HepG2 (cell line): Measurements from ENCODE around the gene SERPINF2. TPM values are rescaled to one million over a fixed set of nuclear protein-coding genes. Genes with fewer than 3 reads are reported as not detected.

Experiments used
- ARID2 ChIP-seq: sonication (generic); formaldehyde crosslinking; IDR thresholded peaks from 2 replicates; pipeline ENCODE4 v1.8.1; 2022; ENCODE audit warnings: mild to moderate bottlenecking, missing genetic modification reagents, borderline replicate concordance
- E2F5 ChIP-seq: sonication (generic); formaldehyde crosslinking; conservative IDR thresholded peaks from 2 replicates; pipeline ENCODE4 v1.4.0; 2020; ENCODE audit warnings: missing genetic modification reagents
- EZH2 ChIP-seq: conservative IDR thresholded peaks from 2 replicates; pipeline ENCODE4 v1.6.1; 2012; ENCODE audit warnings: mild to moderate bottlenecking, low read depth, low read length, moderate library complexity
- FOXP1 ChIP-seq, 2 experiments: fragments of 450-650 bp in 1 of 2; IDR thresholded peaks; 2 replicates each; pipeline ENCODE4 v1.6.1; 2017 to 2018; ENCODE audit warnings: antibody characterized with exemption in 1 of 2
- GTF3A ChIP-seq: sonication (generic); formaldehyde crosslinking; conservative IDR thresholded peaks from 2 replicates; pipeline ENCODE4 v1.4.0; 2020; ENCODE audit warnings: mild to moderate bottlenecking, missing genetic modification reagents
- HNRNPLL ChIP-seq: fragments of 200-400 bp; formaldehyde crosslinking; IDR thresholded peaks from 2 replicates; pipeline ENCODE4 v1.6.1; 2017; ENCODE audit warnings: mild to moderate bottlenecking, low read depth, low read length; ENCODE audit not compliant: poor library complexity, severe bottlenecking
- IKZF1 ChIP-seq: fragments of 450-650 bp; IDR thresholded peaks from 2 replicates; pipeline ENCODE4 v1.7.1; 2016
- IKZF4 ChIP-seq: sonication (generic); formaldehyde crosslinking; IDR thresholded peaks from 2 replicates; pipeline ENCODE4 v1.5.1; 2020; ENCODE audit warnings: borderline replicate concordance, mild to moderate bottlenecking, low read depth, missing genetic modification reagents; ENCODE audit errors: not compliant biosample characterization
- KMT2B ChIP-seq: IDR thresholded peaks from 2 replicates; pipeline ENCODE4 v1.6.1; 2016; ENCODE audit warnings: missing genetic modification reagents, missing compliant biosample characterization
- MIXL1 ChIP-seq: IDR thresholded peaks from 2 replicates; pipeline ENCODE4 v1.6.1; 2016
- NFE2L1 ChIP-seq: sonication (generic); formaldehyde crosslinking; IDR thresholded peaks from 2 replicates; pipeline ENCODE4 v1.4.0; 2020; ENCODE audit warnings: missing genetic modification reagents, mild to moderate bottlenecking, borderline replicate concordance
- POGK ChIP-seq: sonication (generic); formaldehyde crosslinking; conservative IDR thresholded peaks from 2 replicates; pipeline ENCODE4 v1.8.0; 2022; ENCODE audit warnings: mild to moderate bottlenecking, moderate library complexity, missing genetic modification reagents
- SYNCRIP ChIP-seq: fragments of 200-400 bp; formaldehyde crosslinking; IDR thresholded peaks from 2 replicates; pipeline ENCODE4 v1.6.1; 2018; ENCODE audit warnings: mild to moderate bottlenecking, low read depth, low read length; ENCODE audit not compliant: insufficient read depth
- TBX2 ChIP-seq: sonication (generic); formaldehyde crosslinking; IDR thresholded peaks from 2 replicates; pipeline ENCODE4 v1.5.0; 2020; ENCODE audit warnings: missing genetic modification reagents, mild to moderate bottlenecking, borderline replicate concordance
- TCF7 ChIP-seq: sonication (generic); IDR thresholded peaks from 2 replicates; pipeline ENCODE4 v1.6.1; 2016; ENCODE audit warnings: antibody characterized with exemption, low read depth
- TP53 ChIP-seq: sonication (generic); formaldehyde crosslinking; conservative IDR thresholded peaks from 2 replicates; pipeline ENCODE4 v1.4.0; 2020; ENCODE audit warnings: missing genetic modification reagents
- ZBTB8A ChIP-seq: sonication (generic); formaldehyde crosslinking; IDR thresholded peaks from 2 replicates; pipeline ENCODE4 v1.4.0; 2020; ENCODE audit warnings: mild to moderate bottlenecking, low read depth, missing genetic modification reagents, borderline replicate concordance
- ZFX ChIP-seq: sonication (generic); formaldehyde crosslinking; IDR thresholded peaks from 2 replicates; pipeline ENCODE4 v1.4.0; 2020; ENCODE audit warnings: mild to moderate bottlenecking, low read depth, missing genetic modification reagents, moderate library complexity
- ZIK1 ChIP-seq: sonication (generic); formaldehyde crosslinking; IDR thresholded peaks from 2 replicates; pipeline ENCODE4 v1.5.0; 2020; ENCODE audit warnings: mild to moderate bottlenecking, low read depth, missing genetic modification reagents, borderline replicate concordance
- ZNF138 ChIP-seq: sonication (generic); formaldehyde crosslinking; IDR thresholded peaks from 2 replicates; pipeline ENCODE4 v1.5.0; 2020; ENCODE audit warnings: mild to moderate bottlenecking, low read depth, missing genetic modification reagents
- ZNF296 ChIP-seq: sonication (generic); formaldehyde crosslinking; conservative IDR thresholded peaks from 2 replicates; pipeline ENCODE4 v1.5.0; 2020; ENCODE audit warnings: mild to moderate bottlenecking, missing genetic modification reagents
- ZNF3 ChIP-seq: IDR thresholded peaks from 2 replicates; pipeline ENCODE4 v1.7.0; 2017; ENCODE audit warnings: inconsistent platforms
- ZNF430 ChIP-seq: sonication (generic); formaldehyde crosslinking; IDR thresholded peaks from 2 replicates; pipeline ENCODE4 v1.9.0; 2021; ENCODE audit warnings: mild to moderate bottlenecking, missing genetic modification reagents
- ZNF446 ChIP-seq: sonication (generic); formaldehyde crosslinking; IDR thresholded peaks from 2 replicates; pipeline ENCODE4 v1.5.0; 2020; ENCODE audit warnings: mild to moderate bottlenecking, missing genetic modification reagents
- ZNF530 ChIP-seq: sonication (generic); formaldehyde crosslinking; IDR thresholded peaks from 2 replicates; pipeline ENCODE4 v1.5.0; 2020; ENCODE audit warnings: low read depth, mild to moderate bottlenecking, missing genetic modification reagents
- ZNF557 ChIP-seq: sonication (generic); formaldehyde crosslinking; IDR thresholded peaks from 2 replicates; pipeline ENCODE4 v1.4.0; 2020; ENCODE audit warnings: missing genetic modification reagents
- ZNF577 ChIP-seq: sonication (generic); formaldehyde crosslinking; IDR thresholded peaks from 2 replicates; pipeline ENCODE4 v1.4.0; 2020; ENCODE audit warnings: mild to moderate bottlenecking, low read depth, missing genetic modification reagents, borderline replicate concordance
- ZNF670 ChIP-seq: sonication (generic); formaldehyde crosslinking; IDR thresholded peaks from 2 replicates; pipeline ENCODE4 v1.8.0; 2022; ENCODE audit warnings: mild to moderate bottlenecking, missing genetic modification reagents, borderline replicate concordance
- ZNF7 ChIP-seq: IDR thresholded peaks from 2 replicates; pipeline ENCODE4 v1.6.1; 2016; ENCODE audit warnings: missing biosample characterization, missing genetic modification reagents
- polyA plus RNA-seq, 8 experiments: library from polyadenylated mRNA; depleted of rRNA in 3 of 8; stranded (reverse) in 7 of 8; unstranded in 1 of 8; fragments of >200 nt; fragmentation: Illumina TruSeq in 4 of 8; extraction: Trizol in 4 of 8; gene quantifications; 2 replicates each; pipeline versions ENCODE4 v1.2.1 to v1.2.3, GENCODE V29; 2011 to 2016; ENCODE audit warnings: low read depth in 4 of 8, missing spikeins in 1 of 8, mixed read lengths in 1 of 8; ENCODE audit not compliant: insufficient read depth in 1 of 8
- total RNA-seq, 5 experiments: library from RNA; depleted of rRNA; stranded (reverse); fragments of >200 nt; fragmentation: Illumina TruSeq; extraction: Trizol; gene quantifications; 2 replicates each; pipeline ENCODE4 v1.2.3, GENCODE V29; 2016; ENCODE audit warnings: low read depth in 1 of 5

Gene SERPINF2
- total and polyA plus RNA-seq, 2 of the 13 experiments (the other 11 are each of a cell fraction or from before 2014, with no cell fraction given), result 309 to 548 TPM

DNA sequence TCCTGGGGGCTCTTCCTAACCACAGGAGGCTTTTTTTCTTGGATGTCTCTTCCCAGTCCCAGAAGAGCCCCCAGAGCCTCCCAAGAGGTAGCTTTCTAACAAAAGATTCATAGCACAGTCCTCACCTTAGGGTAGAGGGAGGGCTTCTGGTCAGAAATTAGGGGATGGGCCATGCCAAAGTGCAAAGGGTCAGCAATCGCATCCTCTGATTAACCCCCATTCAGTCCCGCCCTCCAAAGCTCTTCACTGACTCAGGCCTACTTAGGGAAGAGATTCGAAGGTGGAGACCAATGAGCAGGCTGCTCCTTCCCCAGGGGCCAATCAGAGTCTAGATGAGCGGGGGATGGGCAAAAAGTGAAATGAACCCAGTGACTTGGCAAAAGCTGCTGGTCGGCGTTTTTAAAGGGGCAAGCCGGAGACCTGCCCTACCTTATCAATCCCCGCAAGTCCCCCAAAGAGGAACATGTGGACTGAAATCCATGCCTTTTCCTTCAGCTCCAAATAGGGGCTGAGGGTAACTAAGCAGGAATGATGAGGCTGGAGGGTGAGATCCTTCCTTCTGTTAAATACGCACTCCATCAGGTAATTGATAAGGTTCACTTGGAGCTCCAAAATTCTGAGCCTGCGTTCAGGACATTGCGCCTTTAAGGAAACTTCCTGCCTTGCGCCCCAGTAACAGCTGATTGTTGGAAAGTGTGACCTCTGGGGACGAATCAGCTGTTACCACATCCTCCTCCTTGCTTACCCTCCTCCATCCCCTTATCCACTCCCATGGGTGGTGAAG, 25.6 kb upstream of the SERPINF2 start (continued):
- TF ChIP-seq FOXP1 (IDR thresholded peaks at IDR 0.05), result no peak
- no peak for TF ChIP-seq FOXP1 (CRISPR knock-in tag; IDR thresholded peaks at IDR 0.05)
- no peak for TF ChIP-seq ZNF138
- TF ChIP-seq TBX2 (CRISPR knock-in tag), result no peak; the same call in 1 of the 2 replicates
- TF ChIP-seq IKZF1, result no peak
- 0 out of 2 replicates have a peak, but pooled peaks have one; percentile 34 for TF ChIP-seq TCF7
- no peak for TF ChIP-seq ZBTB8A (CRISPR knock-in tag)
- TF ChIP-seq E2F5, result no peak
- TF ChIP-seq ZFX (CRISPR knock-in tag), result peak; percentile 41; the same call in 1 of the 2 replicates
- TF ChIP-seq TP53 (CRISPR knock-in tag), result no peak
- no peak for TF ChIP-seq ZNF430
- no peak for TF ChIP-seq ZNF296
- TF ChIP-seq ZNF557 (CRISPR knock-in tag), result no peak
- no peak for TF ChIP-seq SYNCRIP
- no peak for TF ChIP-seq GTF3A (CRISPR knock-in tag)
- no peak for TF ChIP-seq POGK (CRISPR knock-in tag)
- no peak for TF ChIP-seq ZNF670 (CRISPR knock-in tag)
- no peak for TF ChIP-seq MIXL1 (CRISPR knock-in tag)
- no peak for TF ChIP-seq EZH2
- TF ChIP-seq ZIK1, result no peak
- no peak for TF ChIP-seq ZNF3 (CRISPR knock-in tag)
- no peak for TF ChIP-seq ZNF446 (CRISPR knock-in tag)
- TF ChIP-seq ARID2 (CRISPR knock-in tag), result no peak
- TF ChIP-seq ZNF577 (CRISPR knock-in tag), result no peak
- TF ChIP-seq ZNF7 (CRISPR knock-in tag), result no peak
- TF ChIP-seq ZNF530 (CRISPR knock-in tag), result no peak
- TF ChIP-seq HNRNPLL, result no peak
- peak; percentile 96 for TF ChIP-seq NFE2L1 (CRISPR knock-in tag)
- TF ChIP-seq IKZF4 (CRISPR knock-in tag), result no peak
- no peak for TF ChIP-seq KMT2B
